HG02938 (cell line): Measurements from ENCODE around the gene PLCB1.

ENCODE experiments used
- ATAC-seq: cut with Tn5 transposase; IDR thresholded peaks from one replicate; pipeline ENCODE4 v1.9.1; 2021; ENCODE audit warnings: mild to moderate bottlenecking, moderate library complexity; ENCODE audit not compliant: unreplicated experiment

PLCB1 gene

GRCh38 chr20:8474027-8474668, 342.1 kb downstream of the PLCB1 start:
- ATAC-seq: no peak

- no peak for ATAC-seq
These were observed 344.0 kb downstream of the PLCB1 start for GRCh38 chr20:8476021-8476420.

- ATAC-seq: no peak
These were observed 348.5 kb downstream of the PLCB1 start for GRCh38 chr20:8480597-8480996.

GRCh38 chr20:8487696-8488095, 355.6 kb downstream of the PLCB1 start:
- no peak for ATAC-seq

GRCh38 chr20:8489094-8489883, 357.2 kb downstream of the PLCB1 start:
- no peak for ATAC-seq

GRCh38 chr20:8490076-8490830, 358.2 kb downstream of the PLCB1 start:
- ATAC-seq: no peak

GRCh38 chr20:8492173-8492572, 360.1 kb downstream of the PLCB1 start:
- no peak for ATAC-seq

GRCh38 chr20:8498571-8498970, 366.5 kb downstream of the PLCB1 start:
- ATAC-seq: no peak

GRCh38 chr20:8504030-8504429, 372.0 kb downstream of the PLCB1 start:
- no peak for ATAC-seq

- ATAC-seq: no peak
These were observed 373.6 kb downstream of the PLCB1 start for GRCh38 chr20:8505476-8506200.

GRCh38 chr20:8507231-8507630, 375.2 kb downstream of the PLCB1 start:
- no peak for ATAC-seq

GRCh38 chr20:8509809-8510208, 377.7 kb downstream of the PLCB1 start:
- no peak for ATAC-seq

GRCh38 chr20:8510808-8511207, 378.7 kb downstream of the PLCB1 start:
- no peak for ATAC-seq

- ATAC-seq: no peak
These were observed 379.9 kb downstream of the PLCB1 start for GRCh38 chr20:8512003-8512402.

GRCh38 chr20:8515810-8516435, 383.9 kb downstream of the PLCB1 start:
- no peak for ATAC-seq

- ATAC-seq: no peak
These were observed 386.8 kb downstream of the PLCB1 start for GRCh38 chr20:8518878-8519277.

- ATAC-seq: no peak
These were observed 387.8 kb downstream of the PLCB1 start for GRCh38 chr20:8519887-8520286.

- ATAC-seq: no peak
These were observed 390.1 kb downstream of the PLCB1 start for GRCh38 chr20:8522168-8522567.

- no peak for ATAC-seq
These were observed 391.6 kb downstream of the PLCB1 start for GRCh38 chr20:8523684-8524083.

- no peak for ATAC-seq
These were observed 392.3 kb downstream of the PLCB1 start for GRCh38 chr20:8524101-8525016.
